Hepatocyte (in vitro differentiated cells): Measurements from ENCODE around the gene TAF4. TPM values are rescaled to one million over a fixed set of nuclear protein-coding genes. Genes with fewer than 3 reads are reported as not detected.

Experiments
- DNase-seq: peaks from one replicate; pipeline ENCODE4 v3.0.0-alpha.2; 2016; ENCODE audit warnings: low spot score
- H2AFZ ChIP-seq: fragments of 200-600 bp; sonication (generic); 2 replicates; pipeline ENCODE4 v1.6.0; 2016; ENCODE audit warnings: antibody characterized with exemption, mild to moderate bottlenecking
- H3K27ac ChIP-seq: fragments of 200-600 bp; sonication (generic); 2 replicates; pipeline ENCODE4 v1.5.1; 2016; ENCODE audit warnings: mild to moderate bottlenecking
- H3K27me3 ChIP-seq: fragments of 200-600 bp; sonication (generic); 2 replicates; pipeline ENCODE4 v1.6.1; 2016
- H3K36me3 ChIP-seq: fragments of 200-600 bp; sonication (generic); replicated peaks from 2 replicates; pipeline ENCODE4 v1.5.1; 2016; ENCODE audit warnings: low read depth; ENCODE audit not compliant: insufficient read depth
- H3K4me1 ChIP-seq: fragments of 200-600 bp; sonication (generic); 2 replicates; pipeline ENCODE4 v1.5.1; 2016; ENCODE audit warnings: mild to moderate bottlenecking, moderate library complexity; ENCODE audit not compliant: insufficient read depth
- H3K4me2 ChIP-seq: fragments of 200-600 bp; sonication (generic); 2 replicates; pipeline ENCODE4 v1.6.0; 2016
- H3K4me3 ChIP-seq: fragments of 200-600 bp; sonication (generic); 2 replicates; pipeline ENCODE4 v1.5.1; 2016; ENCODE audit warnings: mild to moderate bottlenecking
- H3K79me2 ChIP-seq: fragments of 200-600 bp; sonication (generic); 2 replicates; pipeline ENCODE4 v1.6.0; 2017; ENCODE audit warnings: mild to moderate bottlenecking
- H3K9me2 ChIP-seq: fragments of 200-600 bp; sonication (generic); replicated peaks from 2 replicates; pipeline ENCODE4 v1.6.0; 2017; ENCODE audit warnings: mild to moderate bottlenecking; ENCODE audit not compliant: insufficient read depth
- H3K9me3 ChIP-seq: fragments of 200-600 bp; sonication (generic); 2 replicates; pipeline ENCODE4 v1.5.1; 2016; ENCODE audit warnings: low read depth, mild to moderate bottlenecking
- H4K20me1 ChIP-seq: fragments of 200-600 bp; sonication (generic); 2 replicates; pipeline ENCODE4 v1.6.0; 2016; ENCODE audit warnings: mild to moderate bottlenecking; ENCODE audit not compliant: insufficient read depth, poor library complexity, severe bottlenecking
- CTCF ChIP-seq: fragments of 200-600 bp; sonication (generic); IDR thresholded peaks from 2 replicates; pipeline ENCODE4 v1.5.1; 2016; ENCODE audit warnings: antibody characterized with exemption, mild to moderate bottlenecking; ENCODE audit not compliant: poor library complexity
- EZH2 ChIP-seq: fragments of 200-600 bp; sonication (generic); IDR thresholded peaks from 2 replicates; pipeline ENCODE4 v1.6.1; 2016; ENCODE audit warnings: antibody characterized with exemption, mild to moderate bottlenecking, borderline replicate concordance
- EZH2phosphoT487 ChIP-seq: fragments of 200-600 bp; sonication (generic); IDR thresholded peaks from one replicate; pipeline ENCODE4 v1.6.1; 2018; ENCODE audit warnings: antibody characterized with exemption, mild to moderate bottlenecking, low read depth, moderate library complexity; ENCODE audit not compliant: unreplicated experiment, severe bottlenecking
- WGBS: methylation state at CpG from one replicate; pipeline ENCODE4 v1.1.6; 2016; ENCODE audit warnings: low lambda C conversion rate; ENCODE audit errors: missing lambda C conversion rate; 5-methylcytosine and 5-hydroxymethylcytosine counted together
- polyA plus RNA-seq: library from polyadenylated mRNA; unstranded; fragments of >200 nt; fragmentation: Nextera tagmentation; extraction: Ambion mirVana; gene quantifications from 2 replicates; pipeline ENCODE4 v1.2.1, GENCODE V29; 2016
- total RNA-seq: library from RNA; depleted of rRNA; stranded (reverse); fragments of >200 nt; gene quantifications from 2 replicates; pipeline ENCODE4 v1.2.3, GENCODE V29; 2014

The TAF4 gene
- total and polyA plus RNA-seq, 2 experiments from 2014 or later: 2.9 to 6.6 TPM

GRCh38 chr20:61998343-61999121, 67.1 kb downstream of the TAF4 start:
- no peaks in the 10 kb centered on the region for H3K27me3 ChIP-seq
- H4K20me1 ChIP-seq: no peaks in the 10 kb centered on the region
- H3K79me2 ChIP-seq: no peaks in the 10 kb centered on the region
- DNase-seq: no peak
- no peaks in the 10 kb centered on the region for H3K9me3 ChIP-seq
- no peak overlapping the region for H3K4me3 ChIP-seq
- no peaks in the 10 kb centered on the region for H3K4me1 ChIP-seq
- peaks cover 3% of the 10 kb centered on the region for H3K36me3 ChIP-seq
- no peak overlapping the region for H3K4me2 ChIP-seq
- H2AFZ ChIP-seq: no peak overlapping the region
- no peak overlapping the region for H3K27ac ChIP-seq
- TF ChIP-seq EZH2phosphoT487 (no peak), CTCF (no peak), EZH2 (no peak)
- H3K9me2 ChIP-seq: no peaks in the 10 kb centered on the region
- WGBS: 95% methylated on average over 19 of the region's 19 CpGs

- H2AFZ ChIP-seq: no peak overlapping the region
- 85% methylated on average over 10 of the region's 10 CpGs for WGBS
- peaks cover 3% of the 10 kb centered on the region for H3K36me3 ChIP-seq
- H3K9me2 ChIP-seq: no peaks in the 10 kb centered on the region
- no peaks in the 10 kb centered on the region for H3K79me2 ChIP-seq
- H3K4me3 ChIP-seq: no peak overlapping the region
- H3K27ac ChIP-seq: no peak overlapping the region
- no peaks in the 10 kb centered on the region for H3K4me1 ChIP-seq
- no peak overlapping the region for H3K4me2 ChIP-seq
- H3K9me3 ChIP-seq: no peaks in the 10 kb centered on the region
- no peaks in the 10 kb centered on the region for H3K27me3 ChIP-seq
- DNase-seq: no peak
- H4K20me1 ChIP-seq: no peaks in the 10 kb centered on the region
- TF ChIP-seq EZH2phosphoT487 (no peak), CTCF (no peak), EZH2 (no peak)
Measured at GRCh38 chr20:61997891-61998290, 67.8 kb downstream of the TAF4 start.

GRCh38 chr20:61997372-61997771, 68.3 kb downstream of the TAF4 start:
- no peaks in the 10 kb centered on the region for H3K9me2 ChIP-seq
- no peaks in the 10 kb centered on the region for H3K4me1 ChIP-seq
- 96% methylated on average over 10 of the region's 10 CpGs for WGBS
- no peaks in the 10 kb centered on the region for H3K79me2 ChIP-seq
- H3K27ac ChIP-seq: no peak overlapping the region
- H3K9me3 ChIP-seq: peaks cover 4% of the 10 kb centered on the region
- H4K20me1 ChIP-seq: no peaks in the 10 kb centered on the region
- no peak for DNase-seq
- no peak overlapping the region for H2AFZ ChIP-seq
- H3K27me3 ChIP-seq: no peaks in the 10 kb centered on the region
- H3K4me2 ChIP-seq: no peak overlapping the region
- no peak for TF ChIP-seq EZH2phosphoT487
- TF ChIP-seq EZH2: no peak
- no peak for TF ChIP-seq CTCF
- no peak overlapping the region for H3K4me3 ChIP-seq
- H3K36me3 ChIP-seq: peaks cover 3% of the 10 kb centered on the region
